H9 (cell line): Measurements from ENCODE around the gene PPARA. TPM values are rescaled to one million over a fixed set of nuclear protein-coding genes. Genes with fewer than 3 reads are reported as not detected.

Experiments used
- DNase-seq: peaks from one replicate; pipeline ENCODE4 v3.0.0-alpha.2; 2017
- H2AFZ ChIP-seq: one replicate; pipeline ENCODE4 v1.6.1; 2013; ENCODE audit warnings: mild to moderate bottlenecking, low read length, control low read depth, moderate library complexity
- H2AK5ac ChIP-seq: 2 replicates; pipeline ENCODE4 v1.6.1; 2013; ENCODE audit warnings: low read length, control low read depth, mixed read lengths; ENCODE audit not compliant: insufficient read length
- H2BK120ac ChIP-seq: one replicate; pipeline ENCODE4 v1.6.1; 2013; ENCODE audit warnings: low read depth, mild to moderate bottlenecking, low read length, control low read depth, inconsistent platforms; ENCODE audit not compliant: poor library complexity, severe bottlenecking
- H2BK12ac ChIP-seq: 2 replicates; pipeline ENCODE4 v1.6.1; 2013; ENCODE audit warnings: low read length, control low read depth, mixed read lengths, low read depth; ENCODE audit not compliant: insufficient read length
- H2BK15ac ChIP-seq: 2 replicates; pipeline ENCODE4 v1.6.1; 2013; ENCODE audit warnings: low read depth, low read length, control low read depth
- H2BK20ac ChIP-seq: one replicate; pipeline ENCODE4 v1.6.1; 2013; ENCODE audit warnings: low read depth, mild to moderate bottlenecking, low read length, control low read depth, inconsistent platforms; ENCODE audit not compliant: poor library complexity, severe bottlenecking
- H2BK5ac ChIP-seq: 2 replicates; pipeline ENCODE4 v1.6.1; 2013; ENCODE audit warnings: low read length, control low read depth, mixed read lengths; ENCODE audit not compliant: insufficient read length
- H3K14ac ChIP-seq: 2 replicates; pipeline ENCODE4 v1.6.1; 2013; ENCODE audit warnings: low read length, control low read depth; ENCODE audit not compliant: insufficient read depth
- H3K18ac ChIP-seq: 2 replicates; pipeline ENCODE4 v1.6.1; 2013; ENCODE audit warnings: low read depth, mild to moderate bottlenecking, mixed read lengths, low read length, control low read depth; ENCODE audit not compliant: insufficient read length
- H3K23ac ChIP-seq: 2 replicates; pipeline ENCODE4 v1.6.1; 2013; ENCODE audit warnings: low read length, control low read depth, mixed read lengths, low read depth; ENCODE audit not compliant: insufficient read length
- H3K23me2 ChIP-seq: 2 replicates; pipeline ENCODE4 v1.6.1; 2013; ENCODE audit warnings: low read depth, mild to moderate bottlenecking, mixed read lengths, low read length, control low read depth; ENCODE audit not compliant: insufficient read length, poor library complexity, severe bottlenecking
- H3K27ac ChIP-seq: 2 replicates; pipeline ENCODE4 v1.5.1; 2013; ENCODE audit warnings: low read length, control low read depth, mixed read lengths, low read depth; ENCODE audit not compliant: insufficient read length
- H3K27me3 ChIP-seq: 2 replicates; pipeline ENCODE4 v1.6.1; 2013; ENCODE audit warnings: low read length, control low read depth, inconsistent platforms; ENCODE audit not compliant: insufficient read depth
- H3K4ac ChIP-seq: 2 replicates; pipeline ENCODE4 v1.6.1; 2013; ENCODE audit warnings: low read depth, mild to moderate bottlenecking, control low read depth, inconsistent platforms, low read length, moderate library complexity
- H3K4me1 ChIP-seq: 2 replicates; pipeline ENCODE4 v1.6.1; 2013; ENCODE audit warnings: low read length, control low read depth, inconsistent platforms; ENCODE audit not compliant: insufficient read depth
- H3K4me2 ChIP-seq: 2 replicates; pipeline ENCODE4 v1.6.1; 2013; ENCODE audit warnings: low read length, control low read depth, mixed read lengths; ENCODE audit not compliant: insufficient read length, insufficient read depth
- H3K56ac ChIP-seq: 2 replicates; pipeline ENCODE4 v1.6.1; 2013; ENCODE audit warnings: low read depth, mild to moderate bottlenecking, mixed read lengths, low read length, control low read depth; ENCODE audit not compliant: insufficient read length
- H3K79me1 ChIP-seq: 2 replicates; pipeline ENCODE4 v1.6.1; 2013; ENCODE audit warnings: low read depth, mild to moderate bottlenecking, moderate library complexity, low read length, control low read depth, inconsistent platforms; ENCODE audit not compliant: insufficient read depth, poor library complexity, severe bottlenecking
- H3K79me2 ChIP-seq: 2 replicates; pipeline ENCODE4 v1.6.1; 2013; ENCODE audit warnings: low read length, control low read depth, inconsistent platforms; ENCODE audit not compliant: insufficient read depth
- H3K9ac ChIP-seq: 2 replicates; pipeline ENCODE4 v1.6.1; 2013; ENCODE audit warnings: low read length, control low read depth, mixed read lengths; ENCODE audit not compliant: insufficient read length; ENCODE audit errors: extremely low read depth
- H3K9me3 ChIP-seq: one replicate; pipeline ENCODE4 v1.6.1; 2013; ENCODE audit warnings: low read depth, low read length, inconsistent platforms; ENCODE audit not compliant: control insufficient read depth
- H3T11ph ChIP-seq: one replicate; pipeline ENCODE4 v1.6.1; 2013; ENCODE audit warnings: mild to moderate bottlenecking, low read length, control low read depth, inconsistent platforms
- H4K20me1 ChIP-seq: one replicate; pipeline ENCODE4 v1.6.1; 2013; ENCODE audit not compliant: control insufficient read depth, insufficient read length, insufficient read depth
- H4K5ac ChIP-seq: 2 replicates; pipeline ENCODE4 v1.6.1; 2013; ENCODE audit warnings: low read depth, mild to moderate bottlenecking, mixed read lengths, low read length, control low read depth; ENCODE audit not compliant: insufficient read length
- H4K8ac ChIP-seq: replicated peaks from 2 replicates; pipeline ENCODE4 v1.6.1; 2013; ENCODE audit warnings: low read length, control low read depth, mixed read lengths, low read depth; ENCODE audit not compliant: insufficient read length
- H4K91ac ChIP-seq: 2 replicates; pipeline ENCODE4 v1.6.1; 2013; ENCODE audit warnings: low read depth, mild to moderate bottlenecking, moderate library complexity, mixed read lengths, low read length, control low read depth; ENCODE audit not compliant: insufficient read length
- H3K27ac Mint-ChIP-seq, 3 experiments: 2 replicates in 2 of 3; 3 replicates in 1 of 3; pipeline ENCODE4 v1.8.0; 2020 to 2021; ENCODE audit warnings: mixed read lengths in 3 of 3, mild to moderate bottlenecking in 1 of 3, moderate library complexity in 1 of 3
- H3K27me3 Mint-ChIP-seq: 2 replicates; pipeline ENCODE4 v1.8.0; 2021; ENCODE audit warnings: low read depth, mild to moderate bottlenecking, moderate library complexity, mixed read lengths
- H3K36me3 Mint-ChIP-seq, 3 experiments: 2 replicates in 2 of 3; 3 replicates in 1 of 3; pipeline ENCODE4 v1.8.0; 2020 to 2021; ENCODE audit warnings: low read depth in 3 of 3, mixed read lengths in 3 of 3; ENCODE audit not compliant: insufficient read depth in 1 of 3
- H3K4me1 Mint-ChIP-seq, 2 experiments: 2 replicates each; pipeline ENCODE4 v1.8.0; 2020; ENCODE audit warnings: mixed read lengths in 2 of 2
- H3K4me3 Mint-ChIP-seq, 2 experiments: 2 replicates in 1 of 2; 3 replicates in 1 of 2; pipeline ENCODE4 v1.8.0; 2020 to 2021; ENCODE audit warnings: mild to moderate bottlenecking in 2 of 2, mixed read lengths in 2 of 2, moderate library complexity in 1 of 2
- H3K9me3 Mint-ChIP-seq, 2 experiments: 2 replicates in 1 of 2; 3 replicates in 1 of 2; pipeline ENCODE4 v1.8.0; 2020; ENCODE audit warnings: mild to moderate bottlenecking in 2 of 2, mixed read lengths in 2 of 2, moderate library complexity in 1 of 2
- WGBS: extraction: QIAGEN DNeasy Blood & Tissue Kit; methylation state at CpG from one replicate; pipeline ENCODE4 v1.1.7; 2013; ENCODE audit warnings: missing lambda C conversion rate, low lambda C conversion rate, mixed read lengths; ENCODE audit not compliant: insufficient read length; ENCODE audit errors: extremely low coverage; 5-methylcytosine and 5-hydroxymethylcytosine counted together
- total RNA-seq: library from RNA; stranded (reverse); gene quantifications from 2 replicates; pipeline ENCODE4 v1.2.1, GENCODE V29; 2021
- TF ChIP-seq, protein P1 (sequence below): fragments of 200-600 bp; sonication (generic); conservative IDR thresholded peaks from 3 replicates; pipeline ENCODE4 v1.8.0; 2021; ENCODE audit warnings: antibody characterized with exemption, mild to moderate bottlenecking

PPARA gene
- total RNA-seq, 1 experiment from 2014 or later = 7.3 TPM

DNA sequence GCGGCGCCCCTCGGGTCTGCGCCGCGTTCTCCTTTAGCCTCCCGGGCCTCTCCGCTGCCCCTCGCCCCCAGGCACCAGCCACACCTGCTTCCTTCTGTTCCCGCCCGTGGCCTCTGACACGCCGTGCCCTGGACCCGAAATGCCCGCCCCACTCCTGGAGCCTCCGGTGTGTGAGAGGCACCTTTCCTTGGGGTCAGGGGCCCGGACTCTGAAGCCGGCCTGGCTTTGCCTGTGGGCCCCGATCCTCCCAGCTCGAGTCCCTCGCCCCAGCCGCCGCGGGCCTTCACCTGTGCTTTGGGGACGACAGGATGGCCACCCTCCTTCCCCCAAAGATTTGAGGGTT, 100.4 kb downstream of the PPARA start:
- H2AK5ac ChIP-seq = no peak overlapping the region
- Mint-ChIP-seq H3K36me3 (peaks cover 1 to 6% (median 6%) of the 10 kb centered on the region in 3 experiments; a peak in 3 of 7 replicates), H3K27me3 (peaks cover 14% of the 10 kb centered on the region), H3K4me1 (peaks cover 8 to 16% of the 10 kb centered on the region in 2 experiments), H3K4me3 (peak overlapping the region; percentile 73 to 82), H3K27ac (no peak overlapping the region; a peak in 1 of 7 replicates), H3K9me3 (peaks cover 0 to 9% of the 10 kb centered on the region in 2 experiments; a peak in 2 of 5 replicates)
- no peak overlapping the region for H3K56ac ChIP-seq
- H3K4me2 ChIP-seq = peak overlapping the region; percentile 42
- peaks cover 7% of the 10 kb centered on the region for H3K23me2 ChIP-seq
- no peak overlapping the region for H2AFZ ChIP-seq
- peak; percentile 40 for DNase-seq
- H3T11ph ChIP-seq = no peak overlapping the region
- no peak overlapping the region for H3K23ac ChIP-seq
- TF ChIP-seq, protein P1, sequence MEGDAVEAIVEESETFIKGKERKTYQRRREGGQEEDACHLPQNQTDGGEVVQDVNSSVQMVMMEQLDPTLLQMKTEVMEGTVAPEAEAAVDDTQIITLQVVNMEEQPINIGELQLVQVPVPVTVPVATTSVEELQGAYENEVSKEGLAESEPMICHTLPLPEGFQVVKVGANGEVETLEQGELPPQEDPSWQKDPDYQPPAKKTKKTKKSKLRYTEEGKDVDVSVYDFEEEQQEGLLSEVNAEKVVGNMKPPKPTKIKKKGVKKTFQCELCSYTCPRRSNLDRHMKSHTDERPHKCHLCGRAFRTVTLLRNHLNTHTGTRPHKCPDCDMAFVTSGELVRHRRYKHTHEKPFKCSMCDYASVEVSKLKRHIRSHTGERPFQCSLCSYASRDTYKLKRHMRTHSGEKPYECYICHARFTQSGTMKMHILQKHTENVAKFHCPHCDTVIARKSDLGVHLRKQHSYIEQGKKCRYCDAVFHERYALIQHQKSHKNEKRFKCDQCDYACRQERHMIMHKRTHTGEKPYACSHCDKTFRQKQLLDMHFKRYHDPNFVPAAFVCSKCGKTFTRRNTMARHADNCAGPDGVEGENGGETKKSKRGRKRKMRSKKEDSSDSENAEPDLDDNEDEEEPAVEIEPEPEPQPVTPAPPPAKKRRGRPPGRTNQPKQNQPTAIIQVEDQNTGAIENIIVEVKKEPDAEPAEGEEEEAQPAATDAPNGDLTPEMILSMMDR = no peak
- H4K20me1 ChIP-seq = no peaks in the 10 kb centered on the region
- H2BK5ac ChIP-seq = no peak overlapping the region
- WGBS = no CpG with 5 or more reads among the region's 25 CpGs
- H2BK20ac ChIP-seq = no peak overlapping the region
- no peaks in the 10 kb centered on the region for H3K27me3 ChIP-seq
- no peak overlapping the region for H2BK120ac ChIP-seq
- no peak overlapping the region for H3K27ac ChIP-seq
- no peaks in the 10 kb centered on the region for H3K79me1 ChIP-seq
- H4K91ac ChIP-seq = no peak overlapping the region
- H3K9ac ChIP-seq = no peak overlapping the region
- no peaks in the 10 kb centered on the region for H3K79me2 ChIP-seq
- H3K14ac ChIP-seq = peak overlapping the region; percentile 54; the same call in 1 of the 2 replicates
- H3K4ac ChIP-seq = no peak overlapping the region
- H3K9me3 ChIP-seq = no peaks in the 10 kb centered on the region
- H3K4me1 ChIP-seq = no peaks in the 10 kb centered on the region
- H2BK12ac ChIP-seq = no peak overlapping the region
- no peak overlapping the region for H2BK15ac ChIP-seq
- H3K18ac ChIP-seq = no peak overlapping the region
- H4K5ac ChIP-seq = no peak overlapping the region
- H4K8ac ChIP-seq = no peak overlapping the region
